Osteoblast (primary cell): ENCODE measurements around the gene KCNMB1. TPM values are rescaled to one million over a fixed set of nuclear protein-coding genes. Genes with fewer than 3 reads are reported as not detected.

Experiments
- DNase-seq: peaks from one replicate; pipeline ENCODE4 v3.0.0; 2011; ENCODE audit warnings: low spot score, mixed read lengths; ENCODE audit not compliant: insufficient read length; ENCODE audit errors: missing footprints
- H2AFZ ChIP-seq: 2 replicates; pipeline ENCODE4 v1.6.0; 2011; ENCODE audit warnings: mild to moderate bottlenecking, low read length
- H3K27ac ChIP-seq: 2 replicates; pipeline ENCODE4 v1.5.1; 2011; ENCODE audit warnings: mild to moderate bottlenecking, low read depth, low read length, moderate library complexity
- H3K27me3 ChIP-seq: 2 replicates; pipeline ENCODE4 v1.6.0; 2012; ENCODE audit warnings: mild to moderate bottlenecking, control low read depth, inconsistent platforms, low read length, moderate library complexity; ENCODE audit not compliant: insufficient read depth
- H3K36me3 ChIP-seq: 2 replicates; pipeline ENCODE4 v1.5.1; 2011; ENCODE audit warnings: mild to moderate bottlenecking, low read length, control low read depth, moderate library complexity; ENCODE audit not compliant: insufficient read depth
- H3K4me1 ChIP-seq: 2 replicates; pipeline ENCODE4 v1.5.1; 2011; ENCODE audit warnings: mild to moderate bottlenecking, low read length, control low read depth, moderate library complexity; ENCODE audit not compliant: insufficient read depth
- H3K4me2 ChIP-seq: 2 replicates; pipeline ENCODE4 v1.6.0; 2011; ENCODE audit warnings: mild to moderate bottlenecking, low read length; ENCODE audit not compliant: insufficient read depth
- H3K4me3 ChIP-seq: fragments of 200-600 bp; sonication (generic); 3 replicates; pipeline ENCODE4 v1.5.1; 2012; ENCODE audit warnings: mild to moderate bottlenecking, low read length, inconsistent platforms; ENCODE audit not compliant: insufficient read depth
- H3K79me2 ChIP-seq: 2 replicates; pipeline ENCODE4 v1.6.0; 2012; ENCODE audit warnings: mild to moderate bottlenecking, low read length, control low read depth, inconsistent platforms; ENCODE audit not compliant: insufficient read depth
- H3K9me3 ChIP-seq: 2 replicates; pipeline ENCODE4 v1.5.1; 2011; ENCODE audit warnings: low read depth, low read length, control low read depth
- H4K20me1 ChIP-seq: 2 replicates; pipeline ENCODE4 v1.6.0; 2012; ENCODE audit warnings: mild to moderate bottlenecking, low read length, control low read depth; ENCODE audit not compliant: insufficient read depth
- CTCF ChIP-seq: IDR thresholded peaks from 2 replicates; pipeline ENCODE4 v1.5.1; 2011; ENCODE audit warnings: mild to moderate bottlenecking, low read depth, low read length, moderate library complexity; ENCODE audit errors: extremely low read depth
- total RNA-seq: library from RNA; depleted of rRNA; stranded (reverse); fragments of >200 nt; gene quantifications from 2 replicates; pipeline ENCODE4 v1.2.3, GENCODE V29; 2012

The KCNMB1 gene
- total RNA-seq, 1 donor: under 0.01 TPM

- no peaks in the 10 kb centered on the region for H3K27me3 ChIP-seq
- DNase-seq: no peak
- no peak overlapping the region for H3K4me2 ChIP-seq
- no peak overlapping the region for H3K27ac ChIP-seq
- no peaks in the 10 kb centered on the region for H3K36me3 ChIP-seq
- no peaks in the 10 kb centered on the region for H3K4me1 ChIP-seq
- H3K79me2 ChIP-seq: no peaks in the 10 kb centered on the region
- H3K4me3 ChIP-seq: no peak overlapping the region
- no peaks in the 10 kb centered on the region for H4K20me1 ChIP-seq
- H2AFZ ChIP-seq: no peak overlapping the region
- TF ChIP-seq CTCF: no peak
- no peaks in the 10 kb centered on the region for H3K9me3 ChIP-seq
Observed at GRCh38 chr5:170405817-170406216, 16.6 kb upstream of the KCNMB1 start.

- Histone ChIP-seq H4K20me1 (no peaks in the 10 kb centered on the region), H2AFZ (no peak overlapping the region), H3K79me2 (no peaks in the 10 kb centered on the region), H3K27me3 (no peaks in the 10 kb centered on the region), H3K36me3 (no peaks in the 10 kb centered on the region), H3K4me3 (no peak overlapping the region), H3K27ac (no peak overlapping the region), H3K9me3 (no peaks in the 10 kb centered on the region), H3K4me2 (no peak overlapping the region), H3K4me1 (no peaks in the 10 kb centered on the region)
- no peak for DNase-seq
- no peak for TF ChIP-seq CTCF
Observed at GRCh38 chr5:170404398-170404797, 15.2 kb upstream of the KCNMB1 start.

- H3K79me2 ChIP-seq: no peaks in the 10 kb centered on the region
Observed at GRCh38 chr5:170403675-170404074, 14.5 kb upstream of the KCNMB1 start.

GRCh38 chr5:170402508-170402907 is 13.3 kb upstream of the KCNMB1 start:
- no peak overlapping the region for H3K4me3 ChIP-seq
- H3K27ac ChIP-seq: no peak overlapping the region
- H3K4me2 ChIP-seq: no peak overlapping the region
- no peaks in the 10 kb centered on the region for H3K9me3 ChIP-seq
- no peak for DNase-seq
- no peaks in the 10 kb centered on the region for H3K4me1 ChIP-seq
- H3K79me2 ChIP-seq: no peaks in the 10 kb centered on the region
- no peaks in the 10 kb centered on the region for H3K36me3 ChIP-seq
- TF ChIP-seq CTCF: no peak
- H4K20me1 ChIP-seq: no peaks in the 10 kb centered on the region
- no peak overlapping the region for H2AFZ ChIP-seq
- H3K27me3 ChIP-seq: no peaks in the 10 kb centered on the region

More at GRCh38 chr5:170403675-170404074, 14.5 kb upstream of the KCNMB1 start:
- Histone ChIP-seq H3K27me3 (no peaks in the 10 kb centered on the region), H3K4me1 (no peaks in the 10 kb centered on the region), H3K4me3 (no peak overlapping the region), H3K9me3 (no peaks in the 10 kb centered on the region), H3K4me2 (no peak overlapping the region), H4K20me1 (no peaks in the 10 kb centered on the region), H3K27ac (no peak overlapping the region), H3K36me3 (no peaks in the 10 kb centered on the region), H2AFZ (no peak overlapping the region)
- no peak for DNase-seq
- TF ChIP-seq CTCF: no peak
